ENCODE results near the gene CD79A.
"Not testable (repeated sequence)": the region's sequence is repeated elsewhere in the genome, so short reads cannot be mapped to it uniquely, and the experiment has no call there.

Gene CD79A

GRCh38 chr19:41906916-41907680, 30.0 kb downstream of the CD79A start:
- FAIRE-seq: no peak

GRCh38 chr19:41907994-41908615, 31.0 kb downstream of the CD79A start:
- no peak for FAIRE-seq

- FAIRE-seq: no peak
Observed at GRCh38 chr19:41908724-41909464, 31.8 kb downstream of the CD79A start.

GRCh38 chr19:41909706-41910105, 32.6 kb downstream of the CD79A start:
- no peak for FAIRE-seq

GRCh38 chr19:41910240-41910991, 33.3 kb downstream of the CD79A start:
- FAIRE-seq: no peak

GRCh38 chr19:41910992-41911888, 34.2 kb downstream of the CD79A start:
- FAIRE-seq: no peak

- no peak for FAIRE-seq
Observed at GRCh38 chr19:41911889-41912731, 35.0 kb downstream of the CD79A start.

- FAIRE-seq: no peak
Observed at GRCh38 chr19:41912899-41913537, 35.9 kb downstream of the CD79A start.

- no peak for FAIRE-seq
Observed at GRCh38 chr19:41913538-41914423, 36.7 kb downstream of the CD79A start.

- not testable (repeated sequence) for FAIRE-seq
Observed at GRCh38 chr19:41914424-41914834, 37.4 kb downstream of the CD79A start.

GRCh38 chr19:41915021-41915775, 38.1 kb downstream of the CD79A start:
- no peak for FAIRE-seq

- no peak for FAIRE-seq
Observed at GRCh38 chr19:41915776-41916414, 38.8 kb downstream of the CD79A start.

GRCh38 chr19:41917676-41918075, 40.6 kb downstream of the CD79A start:
- FAIRE-seq: no peak

GRCh38 chr19:41918095-41918494, 41.0 kb downstream of the CD79A start:
- FAIRE-seq: no peak

GRCh38 chr19:41918653-41919244, 41.7 kb downstream of the CD79A start:
- FAIRE-seq: no peak

- no peak for FAIRE-seq
Observed at GRCh38 chr19:41919948-41920712, 43.1 kb downstream of the CD79A start.
